Memory B cell (primary cell): ENCODE measurements around the gene FUT4.
"Not testable (repeated sequence)": the region's sequence is repeated elsewhere in the genome, so short reads cannot be mapped to it uniquely, and the experiment has no call there.

ENCODE experiments used
- ATAC-seq: fragments of 150-1000 bp; cut with Tn5 transposase; 2 replicates; pipeline ENCODE4 v1.10.0; 2021; ENCODE audit warnings: low read depth, mild to moderate bottlenecking, moderate library complexity
- DNase-seq, 2 donors: peaks; one replicate each; pipeline ENCODE4 v3.0.0; 2022; ENCODE audit warnings: low spot score in 2 of 2
- H3K27ac Mint-ChIP-seq: one replicate; pipeline ENCODE4 v1.8.0; 2022; ENCODE audit warnings: mild to moderate bottlenecking, moderate library complexity, mixed read lengths
- H3K27me3 Mint-ChIP-seq: one replicate; pipeline ENCODE4 v1.8.0; 2022; ENCODE audit warnings: mixed read lengths
- H3K36me3 Mint-ChIP-seq: one replicate; pipeline ENCODE4 v1.8.0; 2022; ENCODE audit warnings: mild to moderate bottlenecking, mixed read lengths
- H3K4me1 Mint-ChIP-seq: one replicate; pipeline ENCODE4 v1.8.0; 2022; ENCODE audit warnings: mixed read lengths
- H3K4me3 Mint-ChIP-seq: one replicate; pipeline ENCODE4 v1.8.0; 2022; ENCODE audit warnings: mild to moderate bottlenecking, moderate library complexity, mixed read lengths
- H3K9me3 Mint-ChIP-seq: one replicate; pipeline ENCODE4 v1.8.0; 2022; ENCODE audit warnings: mixed read lengths

Gene FUT4

GRCh38 chr11:94543695-94544645 lies at the start of gene FUT4:
FUT4 (plus strand) TSS chr11:94543921; CDS start chr11:94544134, 213 bp downstream.
- DNase-seq (peak; percentile 34 to 57), ATAC-seq (peak; percentile 71)
- Mint-ChIP-seq H3K27ac (peak within 1 kb of the TSS; percentile 91), H3K9me3 (no peaks in the 10 kb centered on the region), H3K36me3 (peaks cover 2% of the 10 kb centered on the region), H3K4me1 (peaks cover 14% of the 10 kb centered on the region), H3K27me3 (peaks cover 2% of the 10 kb centered on the region), H3K4me3 (peak within 1 kb of the TSS; percentile 94)

- Mint-ChIP-seq H3K4me3 (peak overlapping the region; percentile 95), H3K27me3 (no peaks in the 10 kb centered on the region), H3K4me1 (peaks cover 14% of the 10 kb centered on the region), H3K9me3 (no peaks in the 10 kb centered on the region), H3K27ac (peak overlapping the region; percentile 97), H3K36me3 (peaks cover 15% of the 10 kb centered on the region)
- peak; percentile 57 for ATAC-seq
- no peak for DNase-seq
Observed at GRCh38 chr11:94494126-94494680, 49.5 kb upstream of the FUT4 start.

GRCh38 chr11:94500181-94500580 lies 43.5 kb upstream of the FUT4 start:
- ATAC-seq (no peak), DNase-seq (no peak)
- no peak overlapping the region for H3K4me3 Mint-ChIP-seq
- H3K4me1 Mint-ChIP-seq, result peaks cover 6% of the 10 kb centered on the region
- no peak overlapping the region for H3K27ac Mint-ChIP-seq
- H3K9me3 Mint-ChIP-seq, result no peaks in the 10 kb centered on the region
- H3K36me3 Mint-ChIP-seq, result peaks cover 15% of the 10 kb centered on the region
- H3K27me3 Mint-ChIP-seq, result no peaks in the 10 kb centered on the region

- DNase-seq (no peak), ATAC-seq (no peak)
- H3K36me3 Mint-ChIP-seq, result peaks cover 15% of the 10 kb centered on the region
- no peaks in the 10 kb centered on the region for H3K9me3 Mint-ChIP-seq
- no peak overlapping the region for H3K4me3 Mint-ChIP-seq
- H3K27me3 Mint-ChIP-seq, result no peaks in the 10 kb centered on the region
- no peak overlapping the region for H3K27ac Mint-ChIP-seq
- H3K4me1 Mint-ChIP-seq, result peaks cover 4% of the 10 kb centered on the region
Observed at GRCh38 chr11:94501522-94501921, 42.2 kb upstream of the FUT4 start.

GRCh38 chr11:94504689-94505293 lies 38.9 kb upstream of the FUT4 start:
- Mint-ChIP-seq H3K36me3 (peaks cover 6% of the 10 kb centered on the region), H3K27ac (no peak overlapping the region), H3K27me3 (no peaks in the 10 kb centered on the region), H3K4me3 (no peak overlapping the region), H3K4me1 (no peaks in the 10 kb centered on the region), H3K9me3 (no peaks in the 10 kb centered on the region)
- ATAC-seq (peak; percentile 37), DNase-seq (peak in 1 of 2 donors; percentile 40)

GRCh38 chr11:94506513-94506912 lies 37.2 kb upstream of the FUT4 start:
- not testable (repeated sequence) for H3K9me3 Mint-ChIP-seq, H3K36me3 Mint-ChIP-seq, H3K4me3 Mint-ChIP-seq, H3K4me1 Mint-ChIP-seq, ATAC-seq, DNase-seq, H3K27ac Mint-ChIP-seq, H3K27me3 Mint-ChIP-seq

- H3K4me3 Mint-ChIP-seq, result no peak overlapping the region
- ATAC-seq, result no peak
- no peaks in the 10 kb centered on the region for H3K9me3 Mint-ChIP-seq
- H3K27me3 Mint-ChIP-seq, result peaks cover 5% of the 10 kb centered on the region
- H3K36me3 Mint-ChIP-seq, result peaks cover 2% of the 10 kb centered on the region
- no peak for DNase-seq
- H3K27ac Mint-ChIP-seq, result no peak overlapping the region
- H3K4me1 Mint-ChIP-seq, result peaks cover 3% of the 10 kb centered on the region
Observed at GRCh38 chr11:94507485-94507884, 36.2 kb upstream of the FUT4 start.

- ATAC-seq, result peak; percentile 70
- H3K4me3 Mint-ChIP-seq, result peak within 1 kb of the TSS; percentile 84
- DNase-seq, result peak in 1 of 2 donors; percentile 13
- H3K27me3 Mint-ChIP-seq, result peaks cover 12% of the 10 kb centered on the region
- H3K27ac Mint-ChIP-seq, result no peak within 1 kb of the TSS
- H3K36me3 Mint-ChIP-seq, result no peaks in the 10 kb centered on the region
- no peaks in the 10 kb centered on the region for H3K9me3 Mint-ChIP-seq
- H3K4me1 Mint-ChIP-seq, result peaks cover 5% of the 10 kb centered on the region
Observed at GRCh38 chr11:94511932-94512781, 31.6 kb upstream of the FUT4 start, which contains the start of gene C11orf97. C11orf97 (plus strand) TSS chr11:94512461; CDS start chr11:94512529, 68 bp downstream.

GRCh38 chr11:94513091-94513490 lies 30.6 kb upstream of the FUT4 start:
- H3K36me3 Mint-ChIP-seq, result no peaks in the 10 kb centered on the region
- no peak for DNase-seq
- no peak overlapping the region for H3K4me3 Mint-ChIP-seq

GRCh38 chr11:94515398-94515797 lies 28.3 kb upstream of the FUT4 start:
- no peak overlapping the region for H3K27ac Mint-ChIP-seq
- no peaks in the 10 kb centered on the region for H3K36me3 Mint-ChIP-seq
- ATAC-seq (no peak), DNase-seq (no peak)
- no peaks in the 10 kb centered on the region for H3K9me3 Mint-ChIP-seq
- H3K27me3 Mint-ChIP-seq, result peaks cover 12% of the 10 kb centered on the region
- no peak overlapping the region for H3K4me3 Mint-ChIP-seq
- H3K4me1 Mint-ChIP-seq, result peaks cover 5% of the 10 kb centered on the region

More at GRCh38 chr11:94513091-94513490, 30.6 kb upstream of the FUT4 start:
- ATAC-seq, result no peak
- peaks cover 5% of the 10 kb centered on the region for H3K4me1 Mint-ChIP-seq
- H3K27ac Mint-ChIP-seq, result no peak overlapping the region
- H3K9me3 Mint-ChIP-seq, result no peaks in the 10 kb centered on the region
- peaks cover 12% of the 10 kb centered on the region for H3K27me3 Mint-ChIP-seq

- H3K9me3 Mint-ChIP-seq, result no peaks in the 10 kb centered on the region
- ATAC-seq, result no peak
- no peaks in the 10 kb centered on the region for H3K36me3 Mint-ChIP-seq
- no peak overlapping the region for H3K27ac Mint-ChIP-seq
- peaks cover 10% of the 10 kb centered on the region for H3K27me3 Mint-ChIP-seq
- H3K4me3 Mint-ChIP-seq, result no peak overlapping the region
- DNase-seq, result no peak
- peaks cover 5% of the 10 kb centered on the region for H3K4me1 Mint-ChIP-seq
Observed at GRCh38 chr11:94516725-94517124, 27.0 kb upstream of the FUT4 start.

GRCh38 chr11:94518300-94518699 lies 25.4 kb upstream of the FUT4 start:
- Mint-ChIP-seq H3K36me3 (no peaks in the 10 kb centered on the region), H3K4me1 (no peaks in the 10 kb centered on the region), H3K27me3 (peaks cover 6% of the 10 kb centered on the region), H3K4me3 (no peak overlapping the region), H3K9me3 (no peaks in the 10 kb centered on the region), H3K27ac (no peak overlapping the region)
- no peak for ATAC-seq
- no peak for DNase-seq

GRCh38 chr11:94519478-94520084 lies 24.1 kb upstream of the FUT4 start:
- DNase-seq (peak in 1 of 2 donors; percentile 18), ATAC-seq (no peak)

More at GRCh38 chr11:94519478-94520084, 24.1 kb upstream of the FUT4 start:
- Mint-ChIP-seq H3K4me1 (no peaks in the 10 kb centered on the region), H3K4me3 (no peak overlapping the region), H3K27ac (no peak overlapping the region), H3K27me3 (peaks cover 6% of the 10 kb centered on the region), H3K36me3 (no peaks in the 10 kb centered on the region), H3K9me3 (no peaks in the 10 kb centered on the region)
